Stimulated activated CD8-positive, alpha-beta memory T cell treated with anti-CD3 and anti-CD28 coated beads, Interleukin-15, amount 100 ng/mL, for 48 hours (primary cell): Measurements from ENCODE around the gene ATP7B.
"Not testable (repeated sequence)": the region's sequence is repeated elsewhere in the genome, so short reads cannot be mapped to it uniquely, and the experiment has no call there.

ENCODE experiments used
- DNase-seq, 2 donors: peaks; one replicate each; pipeline ENCODE4 v3.0.0-alpha.2; 2020; ENCODE audit warnings: low read depth in 2 of 2

Gene ATP7B

GRCh38 chr13:52006523-52007245, 4.6 kb downstream of the ATP7B start:
- no peak for DNase-seq

GRCh38 chr13:52005841-52006522, 5.3 kb downstream of the ATP7B start:
- no peak for DNase-seq

- no peak for DNase-seq
Observed at GRCh38 chr13:52004511-52005170, 6.6 kb downstream of the ATP7B start.

- DNase-seq: no peak
Observed at GRCh38 chr13:52003541-52003940, 7.7 kb downstream of the ATP7B start.

GRCh38 chr13:52002361-52002760, 8.9 kb downstream of the ATP7B start:
- no peak for DNase-seq

- DNase-seq: no peak
Observed at GRCh38 chr13:52001120-52001731, 10.0 kb downstream of the ATP7B start.

GRCh38 chr13:51999921-52000320, 11.3 kb downstream of the ATP7B start:
- no peak for DNase-seq

- DNase-seq: no peak
Observed at GRCh38 chr13:51999510-51999911, 11.7 kb downstream of the ATP7B start.

GRCh38 chr13:51998723-51999509, 12.3 kb downstream of the ATP7B start:
- no peak for DNase-seq

- DNase-seq: no peak
Observed at GRCh38 chr13:51997641-51998330, 13.5 kb downstream of the ATP7B start.

- no peak for DNase-seq
Observed at GRCh38 chr13:51997186-51997585, 14.1 kb downstream of the ATP7B start.

- no peak for DNase-seq
Observed at GRCh38 chr13:51996641-51997040, 14.6 kb downstream of the ATP7B start.

- no peak for DNase-seq
Observed at GRCh38 chr13:51995677-51996551, 15.3 kb downstream of the ATP7B start.

- DNase-seq: no peak
Observed at GRCh38 chr13:51993713-51994112, 17.5 kb downstream of the ATP7B start.

- DNase-seq: no peak
Observed at GRCh38 chr13:51988988-51989618, 22.1 kb downstream of the ATP7B start.

GRCh38 chr13:51984904-51985303, 26.3 kb downstream of the ATP7B start:
- not testable (repeated sequence) for DNase-seq

- not testable (repeated sequence) for DNase-seq
Observed at GRCh38 chr13:51983292-51983691, 28.0 kb downstream of the ATP7B start.

- DNase-seq: no peak
Observed at GRCh38 chr13:51981355-51981754, 29.9 kb downstream of the ATP7B start.

- DNase-seq: no peak
Observed at GRCh38 chr13:51980908-51981307, 30.3 kb downstream of the ATP7B start.
